ENCODE results near the gene CYP20A1.
"Not testable (repeated sequence)": the region's sequence is repeated elsewhere in the genome, so short reads cannot be mapped to it uniquely, and the experiment has no call there.

Gene CYP20A1
- 70.8 to 89.1 reads per million in 2 donors for total RNA-seq

GRCh38 chr2:203238704-203239526 is at the start of gene CYP20A1:
CYP20A1 (plus strand) TSS chr2:203239018; CDS start chr2:203239063, 45 bp downstream.
- peak; percentile 94 to 98 (median 96) for DNase-seq

GRCh38 chr2:203190547-203190946 is 48.3 kb upstream of the CYP20A1 start:
- DNase-seq = not testable (repeated sequence)

- DNase-seq = not testable (repeated sequence)
Measured at GRCh38 chr2:203191026-203191425, 47.8 kb upstream of the CYP20A1 start.

- peak in 1 of 5 experiments; percentile 71 for DNase-seq
Measured at GRCh38 chr2:203191961-203192360, 46.9 kb upstream of the CYP20A1 start.

GRCh38 chr2:203195331-203196036 is 43.3 kb upstream of the CYP20A1 start:
- no peak for DNase-seq

- no peak for DNase-seq
Measured at GRCh38 chr2:203200866-203201265, 38.0 kb upstream of the CYP20A1 start.

GRCh38 chr2:203201426-203201825 is 37.4 kb upstream of the CYP20A1 start:
- no peak for DNase-seq

GRCh38 chr2:203209538-203209937 is 29.3 kb upstream of the CYP20A1 start:
- DNase-seq = no peak

- peak in 2 of 5 experiments; percentile 7 to 56 for DNase-seq
Measured at GRCh38 chr2:203225423-203226039, 13.3 kb upstream of the CYP20A1 start.

GRCh38 chr2:203229674-203230073 is 9.1 kb upstream of the CYP20A1 start:
- DNase-seq = not testable (repeated sequence)

- DNase-seq = no peak
Measured at GRCh38 chr2:203237346-203238238, 1.2 kb upstream of the CYP20A1 start.

- DNase-seq = peak in 1 of 5 experiments; percentile 19
Measured at GRCh38 chr2:203238292-203238703, 520 bp upstream of the CYP20A1 start.

- DNase-seq = no peak
Measured at GRCh38 chr2:203240491-203240890, 1.7 kb downstream of the CYP20A1 start.

- DNase-seq = no peak
Measured at GRCh38 chr2:203242518-203242917, 3.7 kb downstream of the CYP20A1 start.

- peak in 1 of 5 experiments; percentile 16 for DNase-seq
Measured at GRCh38 chr2:203246646-203247045, 7.8 kb downstream of the CYP20A1 start.

- DNase-seq = no peak
Measured at GRCh38 chr2:203252818-203253217, 14.0 kb downstream of the CYP20A1 start.

- not testable (repeated sequence) for DNase-seq
Measured at GRCh38 chr2:203253422-203254095, 14.7 kb downstream of the CYP20A1 start.

- DNase-seq = no peak
Measured at GRCh38 chr2:203261326-203262159, 22.7 kb downstream of the CYP20A1 start.

- no peak for DNase-seq
Measured at GRCh38 chr2:203279288-203279687, 40.5 kb downstream of the CYP20A1 start.

- no peak for DNase-seq
Measured at GRCh38 chr2:203280428-203281064, 41.7 kb downstream of the CYP20A1 start.
